KOPT-K1 (cell line): ENCODE data around the gene PDE11A.

Source experiments
- H3K27ac ChIP-seq: fragments of 200-600 bp; sonication (generic); 2 replicates; pipeline ENCODE4 v1.5.1; 2016; ENCODE audit warnings: antibody characterized with exemption, mild to moderate bottlenecking, low read depth, low read length; ENCODE audit not compliant: poor library complexity, severe bottlenecking
- H3K36me3 ChIP-seq: fragments of 200-600 bp; sonication (generic); 2 replicates; pipeline ENCODE4 v1.5.1; 2017; ENCODE audit warnings: antibody characterized with exemption, mild to moderate bottlenecking, low read length, moderate library complexity; ENCODE audit not compliant: insufficient read depth
- H3K9me3 ChIP-seq: fragments of 200-600 bp; sonication (generic); 2 replicates; pipeline ENCODE4 v1.5.1; 2017; ENCODE audit warnings: antibody characterized with exemption, low read length, mild to moderate bottlenecking; ENCODE audit not compliant: insufficient read depth, poor library complexity, severe bottlenecking

PDE11A gene

GRCh38 chr2:177611310-177611886 lies 461.2 kb downstream of the PDE11A start:
- Histone ChIP-seq H3K9me3 (no peaks in the 10 kb centered on the region), H3K36me3 (no peaks in the 10 kb centered on the region), H3K27ac (no peak overlapping the region)

GRCh38 chr2:177610813-177611212 lies 461.8 kb downstream of the PDE11A start:
- Histone ChIP-seq H3K36me3 (no peaks in the 10 kb centered on the region), H3K27ac (no peak overlapping the region), H3K9me3 (no peaks in the 10 kb centered on the region)

GRCh38 chr2:177606636-177607035 lies 465.9 kb downstream of the PDE11A start:
- Histone ChIP-seq H3K27ac (no peak overlapping the region), H3K9me3 (no peaks in the 10 kb centered on the region), H3K36me3 (no peaks in the 10 kb centered on the region)

- Histone ChIP-seq H3K9me3 (no peaks in the 10 kb centered on the region), H3K36me3 (no peaks in the 10 kb centered on the region), H3K27ac (no peak overlapping the region)
Measured at GRCh38 chr2:177604271-177605065, 468.1 kb downstream of the PDE11A start.

- H3K36me3 ChIP-seq, result no peaks in the 10 kb centered on the region
- H3K9me3 ChIP-seq, result no peaks in the 10 kb centered on the region
- no peak overlapping the region for H3K27ac ChIP-seq
Measured at GRCh38 chr2:177603768-177604167, 468.8 kb downstream of the PDE11A start.

GRCh38 chr2:177603181-177603580 lies 469.4 kb downstream of the PDE11A start:
- Histone ChIP-seq H3K9me3 (no peaks in the 10 kb centered on the region), H3K36me3 (no peaks in the 10 kb centered on the region), H3K27ac (no peak overlapping the region)

GRCh38 chr2:177602611-177603164 lies 469.9 kb downstream of the PDE11A start:
- no peak overlapping the region for H3K27ac ChIP-seq
- no peaks in the 10 kb centered on the region for H3K36me3 ChIP-seq

GRCh38 chr2:177600917-177601316 lies 471.7 kb downstream of the PDE11A start:
- Histone ChIP-seq H3K36me3 (no peaks in the 10 kb centered on the region), H3K27ac (no peak overlapping the region), H3K9me3 (no peaks in the 10 kb centered on the region)

More at GRCh38 chr2:177602611-177603164, 469.9 kb downstream of the PDE11A start:
- H3K9me3 ChIP-seq, result no peaks in the 10 kb centered on the region

GRCh38 chr2:177599956-177600355 lies 472.6 kb downstream of the PDE11A start:
- H3K27ac ChIP-seq, result no peak overlapping the region
- H3K9me3 ChIP-seq, result no peaks in the 10 kb centered on the region
- no peaks in the 10 kb centered on the region for H3K36me3 ChIP-seq

GRCh38 chr2:177599139-177599688 lies 473.4 kb downstream of the PDE11A start:
- Histone ChIP-seq H3K27ac (no peak overlapping the region), H3K36me3 (no peaks in the 10 kb centered on the region), H3K9me3 (no peaks in the 10 kb centered on the region)

GRCh38 chr2:177598326-177599138 lies 474.0 kb downstream of the PDE11A start:
- no peaks in the 10 kb centered on the region for H3K9me3 ChIP-seq
- H3K36me3 ChIP-seq, result no peaks in the 10 kb centered on the region
- H3K27ac ChIP-seq, result no peak overlapping the region

- H3K9me3 ChIP-seq, result no peaks in the 10 kb centered on the region
- H3K27ac ChIP-seq, result no peak overlapping the region
- H3K36me3 ChIP-seq, result no peaks in the 10 kb centered on the region
Measured at GRCh38 chr2:177597759-177598158, 474.8 kb downstream of the PDE11A start.

GRCh38 chr2:177596866-177597265 lies 475.7 kb downstream of the PDE11A start:
- H3K36me3 ChIP-seq, result no peaks in the 10 kb centered on the region
- H3K27ac ChIP-seq, result no peak overlapping the region
- no peaks in the 10 kb centered on the region for H3K9me3 ChIP-seq

GRCh38 chr2:177595126-177595845 lies 477.3 kb downstream of the PDE11A start:
- Histone ChIP-seq H3K9me3 (no peaks in the 10 kb centered on the region), H3K27ac (no peak overlapping the region), H3K36me3 (no peaks in the 10 kb centered on the region)
